Left renal pelvis (tissue), 4 donors: ENCODE data around the gene ISCA2. TPM values are rescaled to one million over a fixed set of nuclear protein-coding genes. Genes with fewer than 3 reads are reported as not detected.

Experiments used
- DNase-seq, 4 donors: peaks; one replicate each; pipeline ENCODE4 v3.0.0-alpha.2; 2013; ENCODE audit warnings: low read depth in 4 of 4, low spot score in 3 of 4
- polyA plus RNA-seq, 4 donors: library from polyadenylated mRNA; unstranded; fragments of 120-200 nt; gene quantifications; one replicate each; pipeline ENCODE4 v1.2.1, GENCODE V29; 2013; ENCODE audit not compliant: insufficient read length in 4 of 4

The ISCA2 gene
- polyA plus RNA-seq, 4 donors: 27.4 to 46.1 (median 37.7) TPM

DNA sequence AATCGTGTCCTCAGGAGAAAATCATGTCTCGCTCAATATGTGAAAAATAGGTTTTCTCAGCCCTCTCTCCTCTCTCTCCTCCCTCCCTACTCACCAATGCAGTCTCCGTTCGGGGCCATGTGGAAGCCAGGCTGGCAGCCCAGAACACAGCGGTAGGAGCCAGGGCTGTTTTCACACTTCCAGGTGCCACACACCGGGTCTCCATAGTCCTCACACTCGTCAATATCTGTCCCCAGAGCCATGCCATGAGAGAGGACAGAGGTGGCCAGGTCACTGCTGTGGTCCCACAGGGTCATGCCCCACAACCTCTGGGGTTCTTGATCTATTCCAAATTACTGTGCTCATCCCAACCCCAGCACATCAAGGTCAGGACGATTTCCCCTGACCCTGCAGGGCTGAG, 13.5 kb downstream of the ISCA2 start:
- DNase-seq: no peak

DNA sequence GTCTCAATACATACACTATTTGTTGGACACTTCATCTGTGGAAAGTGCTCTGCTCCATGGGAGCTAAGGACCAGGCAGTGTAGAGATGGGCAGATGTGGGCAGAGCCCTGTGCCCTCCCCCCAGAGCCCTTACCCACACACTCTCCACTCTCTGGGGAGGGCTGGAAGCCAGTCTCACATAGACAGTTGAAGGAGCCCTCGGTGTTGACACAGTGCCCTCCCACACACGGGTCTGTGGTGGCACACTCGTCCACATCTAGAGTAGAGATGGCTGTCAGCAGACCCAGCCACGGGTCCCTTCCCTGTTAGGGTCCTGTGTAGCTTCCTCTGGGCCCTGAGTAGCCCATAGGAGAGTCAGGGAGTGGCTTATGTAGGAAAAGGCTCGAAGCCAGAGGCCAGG, 14.3 kb downstream of the ISCA2 start:
- DNase-seq: no peak

DNA sequence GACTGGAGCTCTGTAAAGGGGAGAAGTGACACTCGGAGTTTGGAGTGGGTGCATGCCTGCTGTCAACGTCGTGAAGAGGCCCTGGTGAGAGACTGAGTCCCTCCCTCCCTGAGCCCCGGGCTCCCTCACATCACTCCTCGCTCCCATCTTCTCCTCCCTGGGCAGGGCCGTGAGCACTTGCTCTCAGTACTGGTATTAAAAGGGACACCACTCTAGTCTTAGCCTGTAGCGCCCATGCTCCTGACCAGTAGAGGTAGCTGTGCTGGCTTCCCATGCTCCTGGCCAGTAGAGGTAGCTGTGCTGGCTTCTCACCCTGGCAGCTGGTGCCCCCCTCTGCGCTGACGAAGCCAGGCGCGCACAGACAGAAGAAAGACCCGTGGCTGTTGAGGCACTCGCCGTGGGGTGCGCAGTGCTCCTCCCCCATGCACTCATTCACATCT, 14.7 kb downstream of the ISCA2 start:
- no peak for DNase-seq

DNA sequence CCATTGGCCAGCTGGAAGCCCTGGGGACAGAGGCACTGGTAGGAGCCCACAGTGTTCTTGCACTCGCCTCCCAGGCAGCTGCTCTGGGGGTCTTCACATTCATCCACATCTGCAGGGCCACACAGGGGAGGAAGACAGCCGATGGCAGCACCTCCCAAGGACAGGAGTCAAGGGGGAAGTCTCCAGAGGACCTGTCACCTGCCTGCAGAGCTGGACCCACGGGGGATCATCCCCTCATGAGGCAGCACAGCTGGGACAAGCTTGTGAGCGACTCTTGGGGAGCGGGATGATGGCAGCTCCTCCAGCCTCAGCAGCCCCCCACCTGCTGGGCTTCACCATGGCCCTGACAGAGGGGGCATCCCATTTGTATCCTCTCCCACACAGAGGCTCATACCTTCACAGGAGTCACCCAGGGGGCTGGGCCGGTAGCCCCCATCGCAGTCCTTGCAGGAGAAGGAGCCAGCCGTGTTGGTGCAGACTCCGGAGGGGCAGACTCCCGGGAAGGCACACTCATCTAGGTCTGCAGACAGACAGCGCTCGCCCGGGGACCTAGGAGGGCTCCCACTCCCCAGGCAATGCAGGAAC, 15.4 kb downstream of the ISCA2 start:
- DNase-seq: no peak

DNA sequence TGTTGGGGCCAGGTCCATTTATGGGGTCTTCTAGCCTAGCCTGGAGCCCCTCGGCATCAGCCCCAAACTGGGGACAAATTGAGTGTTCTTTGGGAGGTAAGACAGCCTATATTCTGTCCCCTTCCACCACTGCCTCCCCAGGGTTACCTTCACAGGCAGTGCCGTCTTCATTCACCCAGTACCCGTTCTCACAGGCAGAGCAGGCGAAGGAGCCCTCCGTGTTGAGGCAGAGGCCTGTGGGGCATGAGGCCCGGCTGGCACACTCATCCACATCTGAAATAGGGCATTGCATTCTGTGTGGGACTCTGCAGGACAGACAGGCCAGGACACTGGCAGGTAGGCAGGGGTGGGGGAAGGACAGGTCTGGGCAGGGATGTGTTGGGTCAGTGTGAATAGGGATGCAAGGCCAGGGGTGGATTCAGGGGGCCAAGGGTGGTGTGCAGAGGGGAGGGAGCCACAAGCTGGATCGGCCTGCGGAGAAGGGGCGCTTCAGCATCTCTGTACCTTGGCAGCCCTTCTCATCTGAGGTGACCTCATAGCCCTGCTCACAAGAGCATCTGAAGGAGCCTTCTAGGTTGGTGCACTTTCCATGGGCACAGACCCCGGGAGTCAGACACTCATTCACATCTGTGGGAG, 16.1 kb downstream of the ISCA2 start:
- no peak for DNase-seq

DNA sequence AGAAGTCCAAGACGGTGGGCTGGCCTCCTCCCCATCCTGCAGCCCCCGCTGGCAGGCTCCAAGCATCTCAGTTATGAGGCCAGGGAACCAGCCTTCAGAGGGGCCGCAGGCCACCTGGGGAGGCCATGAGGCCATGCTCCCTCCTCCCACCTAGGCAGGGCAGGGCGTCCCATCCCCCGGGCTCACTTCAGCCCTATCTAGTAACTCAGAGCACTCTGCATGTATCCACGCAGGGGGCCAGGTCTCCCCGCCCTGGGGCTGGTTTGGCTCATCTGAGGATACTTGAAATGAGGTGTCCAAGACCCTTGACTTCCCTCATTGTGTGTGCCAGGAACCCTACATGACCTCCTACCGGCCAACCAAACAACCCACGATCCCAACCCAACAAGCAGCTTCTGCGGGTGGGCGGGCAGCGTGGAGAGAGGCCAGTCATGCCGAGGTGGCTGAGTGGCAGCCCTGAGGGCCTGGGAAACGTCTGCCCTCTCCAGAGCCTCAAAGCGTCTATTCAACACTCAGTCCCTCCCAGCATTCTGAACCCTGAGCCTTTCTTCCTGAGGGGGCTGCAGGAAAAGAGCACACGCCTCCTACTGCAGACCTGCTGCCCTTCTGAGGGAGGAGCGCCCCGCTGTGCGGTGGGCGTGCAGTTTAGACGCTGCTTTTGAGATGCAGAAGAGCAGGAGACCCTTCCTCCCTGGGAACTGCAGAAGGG, 16.8 kb downstream of the ISCA2 start:
- no peak for DNase-seq

DNA sequence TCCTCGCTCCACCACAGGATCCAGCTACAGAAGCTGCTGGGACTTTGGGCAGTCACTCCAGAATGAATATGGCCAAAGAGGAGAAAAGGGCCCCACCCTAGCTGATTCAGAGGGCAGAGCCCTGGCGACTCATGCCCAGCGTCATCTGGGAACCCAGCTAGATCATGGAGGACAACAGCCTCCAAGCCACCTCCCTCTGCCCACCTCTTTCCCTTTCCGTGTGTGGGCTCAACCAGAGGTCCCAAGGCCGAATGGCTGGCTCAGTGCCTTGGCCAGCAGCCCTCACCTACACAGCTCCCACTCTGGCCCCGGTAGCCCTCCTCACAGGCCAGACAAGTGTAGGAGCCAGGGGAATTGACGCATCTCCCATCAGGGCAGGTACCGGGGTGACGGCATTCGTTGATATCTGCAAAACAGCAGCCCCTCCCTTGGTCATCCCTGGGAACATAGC, 17.4 kb downstream of the ISCA2 start:
- no peak for DNase-seq

DNA sequence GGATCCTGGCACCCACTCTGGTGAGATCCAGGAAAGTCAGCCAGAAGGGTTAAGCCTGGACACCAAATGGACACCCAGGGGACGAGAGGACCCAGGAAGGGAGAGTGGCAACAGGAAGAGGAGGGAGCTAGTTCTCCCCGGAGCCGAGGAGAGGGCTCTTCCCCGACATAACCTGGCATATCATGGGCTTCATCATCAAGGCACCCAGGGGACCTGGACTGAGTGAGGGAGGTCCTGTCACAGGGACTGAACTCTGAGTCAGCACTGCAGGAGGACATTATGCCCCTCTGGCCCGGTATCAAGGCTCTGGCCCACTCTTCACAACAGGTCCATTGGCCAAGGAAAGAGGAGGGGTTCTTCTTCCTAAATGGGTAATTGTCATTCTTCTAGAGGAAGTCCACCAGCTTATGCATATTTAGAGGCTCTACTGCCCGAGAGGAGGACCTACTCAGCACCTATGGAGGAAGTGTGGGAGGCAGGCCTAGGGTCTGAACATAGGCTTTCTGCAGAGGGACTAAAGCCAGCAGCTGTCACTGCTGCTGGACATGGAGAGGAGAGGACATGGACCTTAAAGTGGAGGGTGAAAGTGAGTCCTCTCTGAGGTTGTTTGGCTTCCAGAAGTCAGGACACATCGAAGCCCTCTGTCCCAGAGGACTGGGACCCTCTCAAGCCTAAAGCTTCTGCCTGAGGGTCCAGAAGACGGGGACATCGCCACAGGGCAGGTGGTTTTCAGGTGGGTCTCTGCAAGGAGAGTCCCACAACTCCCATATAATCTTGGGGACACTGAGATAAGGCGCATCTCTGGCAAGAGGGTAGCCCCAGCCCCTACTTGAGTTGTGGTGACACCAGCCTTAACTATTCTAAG, 18.6 kb downstream of the ISCA2 start:
- DNase-seq: no peak

DNA sequence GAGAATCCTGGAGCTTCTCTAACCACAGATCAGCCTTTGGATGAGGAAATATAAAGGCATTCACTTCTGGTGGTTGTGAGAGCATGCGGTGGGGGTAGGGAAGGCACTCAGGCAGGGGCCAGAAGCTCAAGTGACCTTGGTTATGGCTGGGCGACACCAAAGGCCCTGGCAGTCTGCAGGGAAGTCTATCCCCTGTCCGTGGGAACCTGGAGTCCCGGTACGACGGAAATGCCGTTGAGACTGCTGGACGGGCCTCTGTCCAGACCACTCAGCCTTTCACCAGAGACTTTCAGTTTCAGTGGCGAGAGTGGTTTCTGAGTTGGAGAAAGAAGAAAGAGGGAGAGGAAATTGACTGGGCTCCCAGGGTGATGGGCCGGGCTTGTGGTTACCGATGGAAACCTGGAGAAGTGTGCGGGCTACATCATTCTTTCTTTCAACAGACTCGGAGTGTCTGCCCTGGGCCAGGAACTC, 20.9 kb downstream of the ISCA2 start:
- DNase-seq: no peak

DNA sequence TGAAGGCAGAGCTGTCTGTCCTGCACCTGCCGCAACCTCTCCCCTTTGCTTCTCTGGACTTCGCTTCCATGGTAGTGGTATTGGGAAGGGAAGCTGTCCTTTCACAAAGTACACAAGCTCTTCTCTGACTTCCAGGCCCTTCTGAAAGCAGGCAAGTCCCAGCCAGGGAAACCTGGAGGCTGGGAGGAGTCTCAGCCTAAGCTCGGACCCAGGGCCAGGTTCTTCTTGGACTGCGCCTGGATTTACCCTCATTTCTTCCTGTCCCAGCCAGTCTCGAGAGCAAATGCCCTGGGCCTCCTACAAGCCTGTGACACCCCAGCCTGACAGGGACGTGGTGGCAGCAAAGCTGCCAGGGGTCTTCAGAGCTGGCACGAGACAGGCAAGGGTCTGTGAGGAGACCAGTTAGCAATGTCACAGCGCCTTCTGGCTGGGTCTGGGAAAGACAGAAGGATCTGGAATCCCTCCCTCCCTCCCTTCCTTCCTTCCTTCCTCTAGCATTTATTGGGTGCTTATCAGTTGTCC, 22.4 kb downstream of the ISCA2 start:
- DNase-seq: no peak

DNA sequence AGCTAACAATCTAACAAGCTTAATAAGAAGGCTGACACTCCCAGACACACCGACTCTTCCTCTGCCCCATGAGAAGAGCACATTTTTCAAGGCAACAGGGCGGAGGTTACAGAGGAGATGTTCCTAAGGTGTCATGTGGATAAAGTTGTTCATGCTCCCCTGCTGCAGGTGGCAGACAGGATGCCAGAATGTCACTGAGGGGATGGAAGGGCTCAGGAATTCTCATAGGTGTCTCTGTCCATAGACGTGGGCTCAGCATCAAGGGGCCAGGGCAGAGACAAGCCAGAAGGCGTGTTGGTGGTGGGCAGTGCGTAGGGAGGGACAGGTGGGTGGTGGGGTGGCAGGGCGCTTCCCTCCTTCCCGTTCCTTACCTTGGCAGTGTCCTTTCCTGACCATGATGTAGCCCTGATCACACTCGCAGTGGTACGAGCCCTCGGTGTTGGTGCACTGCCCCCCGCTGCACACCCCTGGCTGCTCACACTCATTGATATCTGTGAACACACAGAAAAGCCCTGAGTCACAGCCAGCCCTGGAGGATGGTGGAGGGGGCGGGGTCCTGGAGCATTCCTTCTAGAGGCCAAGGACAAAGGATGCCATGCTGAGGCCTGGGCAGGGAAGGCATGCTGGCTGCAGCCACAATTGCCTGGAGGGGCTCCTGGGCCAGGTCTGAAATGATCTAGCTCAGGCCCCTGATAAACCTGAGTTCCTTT, 23.0 kb downstream of the ISCA2 start:
- DNase-seq: no peak

DNA sequence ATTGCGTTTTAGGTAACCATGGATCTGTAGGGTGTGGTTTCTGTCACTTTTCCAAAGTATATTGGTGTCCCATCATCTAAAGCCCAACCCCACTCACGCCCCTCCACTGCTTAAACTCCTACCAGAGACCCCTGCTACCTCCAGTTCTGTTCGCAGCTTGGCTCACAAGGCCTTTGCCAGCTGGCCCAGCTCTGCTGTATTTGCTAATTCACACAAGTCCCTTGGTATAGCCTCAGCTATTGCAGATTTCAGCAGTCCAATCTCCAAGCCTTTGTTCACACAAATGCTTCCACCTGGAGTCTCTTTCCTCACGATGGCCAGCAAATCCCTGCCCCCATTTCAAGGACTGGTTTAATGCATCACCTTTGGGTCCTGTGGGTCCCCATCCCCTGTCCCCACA, 24.2 kb downstream of the ISCA2 start:
- no peak for DNase-seq

DNA sequence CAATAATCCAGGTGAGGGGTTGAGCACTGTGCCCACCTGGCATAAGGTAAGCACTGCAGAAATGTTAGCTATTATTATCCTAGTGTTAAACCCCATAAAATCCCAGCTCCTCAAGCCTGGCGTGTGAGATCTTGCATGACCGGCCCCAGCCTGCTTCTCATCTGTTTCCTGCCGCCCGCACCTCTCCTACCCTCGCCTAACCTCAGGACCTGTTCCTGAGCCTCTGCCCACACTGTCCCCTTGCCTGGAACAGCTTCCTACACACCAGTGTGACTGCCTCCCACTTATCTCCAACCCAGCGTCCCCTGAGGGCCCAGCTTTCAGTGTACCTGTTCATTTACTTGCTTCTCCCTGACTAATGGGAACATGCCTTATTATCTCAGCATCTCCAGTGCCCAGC, 24.7 kb downstream of the ISCA2 start:
- DNase-seq: no peak

DNA sequence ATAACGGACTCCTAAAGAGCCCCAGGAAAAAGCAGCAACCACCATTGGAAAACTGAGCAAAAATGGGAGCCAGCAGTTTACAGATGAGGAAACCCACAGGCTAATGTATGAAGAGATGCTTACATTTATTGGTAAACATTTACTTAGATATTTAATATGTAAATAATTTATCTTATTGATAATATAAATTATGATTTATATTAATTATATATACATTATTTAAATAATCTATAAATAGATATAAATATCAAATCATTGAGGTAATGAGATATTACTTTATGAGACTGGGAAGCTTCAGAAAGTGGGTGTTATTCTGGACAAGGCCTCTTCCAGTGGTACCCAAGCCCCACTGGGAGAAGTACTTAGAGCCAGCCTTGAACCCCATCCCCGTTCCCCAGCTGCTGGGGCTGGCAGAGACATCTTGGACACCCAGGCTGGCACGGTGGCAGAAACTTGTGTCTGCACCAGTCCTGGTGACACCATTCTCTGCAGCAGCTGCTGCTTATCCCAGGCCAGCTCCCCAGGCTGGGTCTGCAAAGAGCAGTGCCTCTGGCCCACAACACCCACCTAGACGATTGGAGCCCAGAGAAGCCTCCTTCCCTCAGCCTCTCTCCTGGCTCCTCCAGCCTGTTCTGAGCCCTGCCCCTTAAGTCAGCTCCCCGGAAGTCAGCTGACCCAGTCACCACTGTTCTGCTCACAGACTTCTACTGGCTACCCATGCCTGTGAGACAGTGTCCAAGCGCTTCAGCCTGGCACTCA, 25.9 kb downstream of the ISCA2 start:
- DNase-seq: no peak

DNA sequence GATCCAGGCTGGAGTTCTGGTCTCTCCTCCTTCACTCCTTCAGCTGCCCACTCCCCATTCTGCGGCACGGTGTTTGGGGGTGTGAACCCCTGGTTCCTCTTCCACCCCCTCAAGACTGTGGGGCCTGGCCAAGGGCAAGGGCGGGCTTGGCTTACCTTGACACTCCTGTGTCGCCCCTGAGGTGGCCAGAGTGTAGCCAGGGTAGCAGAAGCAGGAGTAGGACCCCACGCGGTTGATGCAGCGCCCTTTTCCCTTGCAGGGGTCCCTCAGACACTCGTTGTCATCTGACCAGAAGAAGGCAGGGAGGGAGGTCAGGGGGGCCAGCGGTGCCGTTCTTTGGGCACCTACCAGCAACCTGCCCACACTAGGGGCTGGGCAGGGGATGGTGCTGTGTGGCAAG, 28.2 kb downstream of the ISCA2 start:
- no peak for DNase-seq

DNA sequence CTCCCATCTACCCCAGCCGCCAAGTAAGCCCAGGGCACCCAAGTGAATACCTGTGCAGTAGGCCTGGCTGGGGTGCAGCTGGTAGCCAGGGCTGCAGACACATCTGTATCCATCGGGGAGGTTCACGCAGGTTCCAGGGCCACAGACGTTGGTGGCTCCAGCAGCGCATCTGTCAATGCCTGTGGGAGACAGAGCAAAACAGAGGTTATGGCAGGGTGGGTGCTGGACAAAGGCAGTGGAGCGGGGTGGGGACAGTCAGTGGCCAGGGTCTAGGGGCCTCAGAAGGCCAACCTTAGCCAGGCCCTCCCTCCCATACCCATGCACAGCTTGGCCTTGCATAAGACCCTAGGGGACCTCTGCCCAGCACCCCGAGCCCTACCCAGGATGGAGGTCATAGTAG, 29.2 kb downstream of the ISCA2 start:
- no peak for DNase-seq

DNA sequence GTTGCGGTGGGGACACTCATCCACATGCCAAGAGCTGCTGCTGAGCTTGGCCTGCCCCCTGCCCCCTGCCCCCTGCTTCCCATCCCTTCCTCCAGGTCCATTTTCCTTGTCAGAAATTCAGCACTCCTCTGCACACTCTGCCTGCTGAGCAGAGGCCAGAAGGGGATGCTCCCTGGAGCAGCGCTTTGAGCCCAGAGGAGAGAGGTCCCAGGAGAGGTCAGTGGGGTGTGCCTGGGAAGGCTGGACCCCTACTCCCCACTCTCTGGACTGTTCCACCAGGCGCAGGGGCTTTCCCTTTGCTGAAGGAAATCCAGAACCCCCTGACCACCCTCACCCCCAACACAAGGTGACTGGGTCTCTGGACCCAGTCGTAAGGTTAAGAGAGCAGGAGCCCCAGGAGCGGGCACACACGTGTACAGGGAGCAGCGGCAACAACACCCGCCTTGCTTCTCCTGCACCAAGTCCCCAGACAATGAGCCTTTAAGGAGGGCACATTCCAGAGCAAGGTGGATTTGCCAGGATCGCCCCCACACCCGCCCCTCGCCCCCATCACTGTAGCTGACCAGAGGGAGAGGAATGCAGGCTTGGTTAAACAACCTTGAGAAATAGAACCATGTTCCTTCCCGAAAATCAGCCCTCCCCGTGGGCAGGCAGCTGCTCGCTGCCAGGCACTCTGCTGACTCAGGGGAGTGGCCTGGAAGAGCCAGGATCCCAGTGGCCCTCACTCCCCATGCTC, 30.7 kb downstream of the ISCA2 start:
- DNase-seq: no peak

DNA sequence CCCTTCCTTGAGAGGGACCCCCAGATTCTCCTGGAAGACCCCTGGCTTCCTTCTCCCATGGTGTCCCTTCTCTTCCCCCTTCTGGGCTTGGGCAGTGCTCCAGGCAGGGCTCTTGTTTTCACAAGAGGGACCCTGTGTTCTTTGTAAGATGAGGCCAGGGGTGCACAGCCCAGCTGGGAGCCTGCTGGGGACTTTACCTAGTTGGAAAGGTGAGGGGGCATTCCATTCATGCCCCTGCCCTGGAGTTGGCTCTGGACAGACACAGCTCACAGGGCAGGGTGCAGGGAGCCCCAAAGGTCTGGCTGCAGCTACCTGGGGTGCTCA, 31.2 kb downstream of the ISCA2 start:
- DNase-seq: no peak

DNA sequence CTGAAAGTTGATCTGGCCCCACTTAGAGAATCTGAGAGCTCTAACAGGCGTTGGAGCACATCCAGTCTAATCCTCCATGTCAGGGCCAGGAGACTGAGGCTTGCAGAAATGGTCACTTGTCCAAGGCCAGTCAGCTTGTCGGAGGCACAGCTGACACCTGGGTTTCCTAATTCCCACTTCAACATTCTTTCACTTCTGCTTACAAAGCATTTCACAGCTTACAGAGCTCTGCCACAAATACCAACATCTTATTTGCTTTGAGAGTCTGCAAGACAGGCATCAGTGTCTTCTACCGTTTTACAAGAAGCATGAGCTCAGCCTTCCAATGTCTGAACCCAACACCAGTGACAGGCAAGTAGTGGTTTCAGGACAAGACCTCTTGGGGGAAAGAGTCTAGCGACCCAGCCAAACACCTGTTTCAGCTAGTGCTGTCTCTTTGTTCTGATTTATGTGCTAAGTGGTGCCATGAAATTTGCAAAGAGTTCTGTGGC, 31.8 kb downstream of the ISCA2 start:
- no peak for DNase-seq
